GM12878 (cell line): ENCODE measurements around the gene C20orf144. TPM values are rescaled to one million over a fixed set of nuclear protein-coding genes. Genes with fewer than 3 reads are reported as not detected.

Experiments
- ATAC-seq: fragments of 200-7000 bp; cut with Tn5 transposase; 3 replicates; pipeline ENCODE4 v1.9.1; 2020; ENCODE audit warnings: mild to moderate bottlenecking, moderate library complexity
- BruUV-seq: library from RNA; stranded (reverse); fragments of 400-500 nt; replicated peaks from 2 replicates; lab custom pipeline; 2021; lab: Mats Ljungman, UMichigan
- CTCF ChIA-PET: fragments of 300-600 bp; sonication (Branson Sonifier 250); formaldehyde crosslinking; extraction: SDS; loops from one replicate; lab custom pipeline; 2021; ENCODE audit warnings: inconsistent platforms; lab: Yijun Ruan, JAX
- POLR2A ChIA-PET: fragments of 350-600 bp; formaldehyde crosslinking; extraction: SDS; loops from one replicate; lab custom pipeline; 2021; ENCODE audit warnings: inconsistent platforms; lab: Charles Lee
- RAD21 ChIA-PET: fragments of 300-600 bp; sonication (Branson Sonifier 250); formaldehyde crosslinking; loops from one replicate; lab custom pipeline; 2023; ENCODE audit warnings: antibody characterized with exemption; ENCODE audit not compliant: unreplicated experiment; lab: Charles Lee
- SMC1A ChIA-PET: fragments of 300-600 bp; sonication (Branson Sonifier 250); formaldehyde crosslinking; loops from one replicate; lab custom pipeline; 2023; ENCODE audit not compliant: unreplicated experiment, uncharacterized antibody; lab: Charles Lee
- DNase-seq: peaks from one replicate; pipeline ENCODE4 v3.0.0-alpha.2; 2011; ENCODE audit warnings: low read depth, low spot score
- FAIRE-seq: peaks from 3 replicates; lab custom pipeline; 2011; peaks lifted over from hg19 to GRCh38; lab: Jason Lieb, UNC
- H2AFZ ChIP-seq: 2 replicates; pipeline ENCODE4 v1.6.0; 2011; ENCODE audit warnings: low read depth, low read length, control low read depth; ENCODE audit not compliant: control insufficient read depth
- H3K27ac ChIP-seq: 2 replicates; pipeline ENCODE4 v1.5.1; 2011; ENCODE audit warnings: control low read depth; ENCODE audit not compliant: control insufficient read depth, insufficient read depth
- H3K27me3 ChIP-seq, 2 experiments: replicated peaks in 1 of 2; 2 replicates each; pipeline versions ENCODE4 v1.6.0 to v1.6.1; 2011; ENCODE audit warnings: low read length in 1 of 2; ENCODE audit not compliant: control insufficient read depth in 2 of 2, insufficient read depth in 2 of 2
- H3K36me3 ChIP-seq, 2 experiments: 2 replicates each; pipeline ENCODE4 v1.5.1; 2011; ENCODE audit warnings: low read length in 1 of 2; ENCODE audit not compliant: control insufficient read depth in 2 of 2, insufficient read depth in 2 of 2
- H3K4me1 ChIP-seq: 2 replicates; pipeline ENCODE4 v1.6.1; 2011; ENCODE audit warnings: mild to moderate bottlenecking, low read length, moderate library complexity, mixed read lengths; ENCODE audit not compliant: control insufficient read depth, insufficient read depth
- H3K4me2 ChIP-seq: 2 replicates; pipeline ENCODE4 v1.6.0; 2011; ENCODE audit warnings: control low read depth; ENCODE audit not compliant: control insufficient read depth, insufficient read depth
- H3K4me3 ChIP-seq: fragments of 200-600 bp; sonication (generic); 2 replicates; pipeline ENCODE4 v1.5.1; 2016
- H3K79me2 ChIP-seq: 2 replicates; pipeline ENCODE4 v1.6.0; 2011; ENCODE audit warnings: low read length; ENCODE audit not compliant: control insufficient read depth, insufficient read depth
- H3K9ac ChIP-seq: 2 replicates; pipeline ENCODE4 v1.8.0; 2011; ENCODE audit warnings: low read length, control low read depth, mixed read lengths; ENCODE audit not compliant: control insufficient read depth, insufficient read depth
- H3K9me3 ChIP-seq: replicated peaks from 3 replicates; pipeline ENCODE4 v1.5.1; 2011; ENCODE audit warnings: mild to moderate bottlenecking, low read length; ENCODE audit not compliant: control insufficient read depth, insufficient read depth
- H4K20me1 ChIP-seq: 2 replicates; pipeline ENCODE4 v1.6.0; 2011; ENCODE audit not compliant: control insufficient read depth, insufficient read depth
- CEBPB ChIP-seq, 2 experiments: fragments of 150-350 bp in 1 of 2; IDR thresholded peaks; 2 replicates each; pipeline ENCODE4 v1.6.1; 2012 to 2014; ENCODE audit warnings: low read depth in 2 of 2, low read length in 2 of 2, borderline replicate concordance in 1 of 2, inconsistent platforms in 1 of 2
- EED ChIP-seq: sonication (generic); IDR thresholded peaks from 2 replicates; pipeline ENCODE4 v1.6.1; 2016; ENCODE audit warnings: antibody characterized with exemption, low read depth
- ETV6 ChIP-seq, 2 experiments: fragments of 450-650 bp in 1 of 2; IDR thresholded peaks in 1 of 2; conservative IDR thresholded peaks in 1 of 2; 2 replicates each; pipeline ENCODE4 v1.6.1; 2014; ENCODE audit warnings: antibody characterized with exemption in 1 of 2, borderline replicate concordance in 1 of 2, low read depth in 1 of 2, mild to moderate bottlenecking in 1 of 2, moderate library complexity in 1 of 2
- FOXK2 ChIP-seq: fragments of 450-650 bp; IDR thresholded peaks from 2 replicates; pipeline ENCODE4 v1.6.1; 2017; ENCODE audit warnings: mild to moderate bottlenecking, moderate library complexity
- HDAC6 ChIP-seq: fragments of 200-600 bp; sonication (generic); IDR thresholded peaks from one replicate; pipeline ENCODE4 v1.8.0; 2017; ENCODE audit warnings: antibody characterized with exemption; ENCODE audit not compliant: unreplicated experiment
- IRF4 ChIP-seq: IDR thresholded peaks from 2 replicates; pipeline ENCODE4 v1.6.1; 2011; ENCODE audit warnings: low read depth, low read length
- PAX8 ChIP-seq: fragments of 450-650 bp; IDR thresholded peaks from 2 replicates; pipeline ENCODE4 v1.6.1; 2017; ENCODE audit warnings: mild to moderate bottlenecking, moderate library complexity
- POU2F2 ChIP-seq: IDR thresholded peaks from 3 replicates; pipeline ENCODE4 v1.6.1; 2011; ENCODE audit warnings: low read depth, mild to moderate bottlenecking, low read length, borderline replicate concordance
- RAD51 ChIP-seq: fragments of 450-650 bp; IDR thresholded peaks from 2 replicates; pipeline ENCODE4 v1.6.1; 2016; ENCODE audit warnings: moderate library complexity, mild to moderate bottlenecking, inconsistent platforms
- RCOR1 ChIP-seq: conservative IDR thresholded peaks from 2 replicates; pipeline ENCODE4 v1.6.1; 2012; ENCODE audit warnings: low read depth, low read length, improper control_type of control experiment
- SREBF2 ChIP-seq: IDR thresholded peaks from 2 replicates; pipeline ENCODE4 v1.6.1; 2012; ENCODE audit warnings: mild to moderate bottlenecking, low read length
- SUZ12 ChIP-seq: fragments of 200-600 bp; sonication (generic); IDR thresholded peaks from one replicate; pipeline ENCODE4 v1.6.1; 2018; ENCODE audit warnings: antibody characterized with exemption, mild to moderate bottlenecking; ENCODE audit not compliant: unreplicated experiment
- TCF7 ChIP-seq: IDR thresholded peaks from 2 replicates; pipeline ENCODE4 v1.6.1; 2014; ENCODE audit warnings: antibody characterized with exemption, borderline replicate concordance
- WGBS: methylation state at CpG from one replicate; pipeline ENCODE4 v1.1.6; 2016; ENCODE audit warnings: low lambda C conversion rate; ENCODE audit not compliant: insufficient replicate concordance, insufficient coverage; ENCODE audit errors: missing lambda C conversion rate; 5-methylcytosine and 5-hydroxymethylcytosine counted together
- in situ Hi-C: fragments of 300-500 bp; cut with MboI; formaldehyde crosslinking; loops from 9 replicates; pipeline ENCODE4 v1.14.3; 2018; ENCODE audit warnings: mixed read lengths
- intact Hi-C: fragments of 100-400 bp; cut with micrococcal nuclease; formaldehyde crosslinking; loops from one replicate; pipeline ENCODE4 v1.14.2; 2022; ENCODE audit not compliant: unreplicated experiment
- polyA plus RNA-seq, 11 experiments: library from polyadenylated mRNA; depleted of rRNA in 4 of 11; unstranded in 6 of 11; stranded (reverse) in 5 of 11; fragments of >200 nt; fragmentation: Nextera tagmentation in 4 of 11; fragmentation: Illumina TruSeq in 1 of 11; extraction: Ambion mirVana in 4 of 11; extraction: Trizol in 1 of 11; gene quantifications; 1 replicate in 1 of 11; 2 replicates in 10 of 11; pipeline versions ENCODE4 v1.2.1 to v1.2.3, GENCODE V29; 2011 to 2016; ENCODE audit warnings: inconsistent platforms in 2 of 11, missing spikeins in 2 of 11, low read depth in 1 of 11
- total RNA-seq, 4 experiments: library from RNA; depleted of rRNA in 3 of 4; stranded (reverse); fragments of >200 nt in 3 of 4; fragmentation: Illumina TruSeq in 1 of 4; extraction: Trizol in 1 of 4; gene quantifications; 2 replicates each; pipeline versions ENCODE4 v1.2.1 to v1.2.3, GENCODE V29; 2013 to 2021
- TF ChIP-seq, protein P1 (sequence below): fragments of 450-650 bp; IDR thresholded peaks from 2 replicates; pipeline ENCODE4 v1.6.1; 2017; ENCODE audit warnings: mild to moderate bottlenecking, low read depth, inconsistent platforms; ENCODE audit not compliant: poor library complexity, severe bottlenecking
- TF ChIP-seq, protein P2 (sequence below): fragments of 450-650 bp; IDR thresholded peaks from 2 replicates; pipeline ENCODE4 v1.6.1; 2014; ENCODE audit warnings: mild to moderate bottlenecking
- TF ChIP-seq, protein P3 (sequence below): IDR thresholded peaks from 2 replicates; pipeline ENCODE4 v1.6.1; 2012; ENCODE audit warnings: improper control_type of control experiment, low read depth, low read length; ENCODE audit not compliant: insufficient replicate concordance

Gene C20orf144
- total and polyA plus RNA-seq, 10 of the 15 experiments (the other 5 are each of a cell fraction or from before 2014, with no cell fraction given): 0.04 to 0.62 (median 0.23) TPM; not detected in 2

DNA sequence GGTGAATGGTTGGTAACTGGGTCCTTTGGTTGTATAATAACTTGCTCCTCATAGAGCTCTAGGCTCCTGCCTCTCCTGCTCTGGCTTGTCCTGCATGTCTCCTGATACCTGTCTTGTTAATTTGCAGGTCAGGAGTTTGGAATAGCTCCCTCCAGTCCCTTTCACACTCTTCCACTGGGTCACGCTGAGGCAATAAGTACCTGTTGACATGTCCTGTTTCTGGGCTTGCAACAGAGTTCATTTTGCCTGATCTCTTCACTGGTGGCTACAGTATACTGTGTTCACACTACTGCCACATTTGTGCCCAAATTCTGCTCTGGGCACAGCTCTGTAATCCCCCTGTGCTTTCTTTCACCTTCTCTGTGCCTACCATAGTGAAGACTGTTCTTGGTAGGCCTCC is 25.4 kb upstream of the C20orf144 start (continued):
- TF ChIP-seq ETV6 (conservative IDR thresholded peaks at IDR 0.05 in 1 of 2, IDR thresholded peaks at IDR 0.05 in 1 of 2; ENCODE audit: borderline replicate concordance in 1 of 2, low read depth in 1 of 2) (no peak), POU2F2 (no peak)
- TF ChIP-seq, protein P1, sequence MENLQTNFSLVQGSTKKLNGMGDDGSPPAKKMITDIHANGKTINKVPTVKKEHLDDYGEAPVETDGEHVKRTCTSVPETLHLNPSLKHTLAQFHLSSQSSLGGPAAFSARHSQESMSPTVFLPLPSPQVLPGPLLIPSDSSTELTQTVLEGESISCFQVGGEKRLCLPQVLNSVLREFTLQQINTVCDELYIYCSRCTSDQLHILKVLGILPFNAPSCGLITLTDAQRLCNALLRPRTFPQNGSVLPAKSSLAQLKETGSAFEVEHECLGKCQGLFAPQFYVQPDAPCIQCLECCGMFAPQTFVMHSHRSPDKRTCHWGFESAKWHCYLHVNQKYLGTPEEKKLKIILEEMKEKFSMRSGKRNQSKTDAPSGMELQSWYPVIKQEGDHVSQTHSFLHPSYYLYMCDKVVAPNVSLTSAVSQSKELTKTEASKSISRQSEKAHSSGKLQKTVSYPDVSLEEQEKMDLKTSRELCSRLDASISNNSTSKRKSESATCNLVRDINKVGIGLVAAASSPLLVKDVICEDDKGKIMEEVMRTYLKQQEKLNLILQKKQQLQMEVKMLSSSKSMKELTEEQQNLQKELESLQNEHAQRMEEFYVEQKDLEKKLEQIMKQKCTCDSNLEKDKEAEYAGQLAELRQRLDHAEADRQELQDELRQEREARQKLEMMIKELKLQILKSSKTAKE: no peak
- TF ChIP-seq, protein P2, sequence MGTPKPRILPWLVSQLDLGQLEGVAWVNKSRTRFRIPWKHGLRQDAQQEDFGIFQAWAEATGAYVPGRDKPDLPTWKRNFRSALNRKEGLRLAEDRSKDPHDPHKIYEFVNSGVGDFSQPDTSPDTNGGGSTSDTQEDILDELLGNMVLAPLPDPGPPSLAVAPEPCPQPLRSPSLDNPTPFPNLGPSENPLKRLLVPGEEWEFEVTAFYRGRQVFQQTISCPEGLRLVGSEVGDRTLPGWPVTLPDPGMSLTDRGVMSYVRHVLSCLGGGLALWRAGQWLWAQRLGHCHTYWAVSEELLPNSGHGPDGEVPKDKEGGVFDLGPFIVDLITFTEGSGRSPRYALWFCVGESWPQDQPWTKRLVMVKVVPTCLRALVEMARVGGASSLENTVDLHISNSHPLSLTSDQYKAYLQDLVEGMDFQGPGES: no peak

DNA sequence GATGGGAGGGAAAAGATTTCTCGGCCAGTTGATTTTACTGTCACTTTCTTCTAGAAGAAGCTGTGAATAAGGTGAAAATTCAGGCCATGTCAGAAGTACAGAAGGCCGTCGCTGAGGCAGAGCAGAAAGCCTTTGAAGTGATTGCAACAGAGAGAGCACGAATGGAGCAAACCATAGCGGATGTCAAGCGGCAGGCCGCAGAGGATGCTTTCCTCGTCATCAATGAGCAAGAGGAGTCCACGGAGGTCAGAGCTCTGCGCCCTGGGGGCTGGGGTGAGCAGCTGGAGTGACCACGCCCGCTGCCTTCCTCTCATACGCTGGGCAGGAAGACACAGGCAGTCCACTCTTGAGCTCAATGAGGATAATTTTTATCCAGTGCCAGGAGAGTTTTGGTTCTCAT is 21.8 kb upstream of the C20orf144 start:
- Histone ChIP-seq H3K27me3 (no peaks in the 10 kb centered on the region), H4K20me1 (no peaks in the 10 kb centered on the region), H3K36me3 (peaks cover 5 to 9% of the 10 kb centered on the region in 2 experiments; a peak in 3 of 4 replicates), H3K4me1 (no peaks in the 10 kb centered on the region), H3K9me3 (no peaks in the 10 kb centered on the region), H3K4me3 (no peak overlapping the region), H3K79me2 (no peaks in the 10 kb centered on the region), H3K4me2 (no peak overlapping the region), H2AFZ (no peak overlapping the region), H3K27ac (no peak overlapping the region), H3K9ac (no peak overlapping the region)
- WGBS: 94% methylated on average over 13 of the region's 13 CpGs
- ChIA-PET SMC1A (interaction anchor here (0.6 kb wide), 1 partner anchor 30 kb away, joined by 3 read pairs; no protein-coding TSS in a partner anchor), CTCF (interaction anchor here (0.7 kb wide), 1 partner anchor 120 kb away, joined by 3 read pairs; no protein-coding TSS in a partner anchor), POLR2A (no interaction called here), RAD21 (no interaction called here)
- intact Hi-C loops (no loop called here), in situ Hi-C loops (no loop called here)
- FAIRE-seq: no peak
- no peak for ATAC-seq
- BruUV-seq: no TSS peak
- DNase-seq: no peak
- no peak for TF ChIP-seq TCF7
- no peak for TF ChIP-seq IRF4
- TF ChIP-seq SUZ12: no peak
- TF ChIP-seq, protein P3, sequence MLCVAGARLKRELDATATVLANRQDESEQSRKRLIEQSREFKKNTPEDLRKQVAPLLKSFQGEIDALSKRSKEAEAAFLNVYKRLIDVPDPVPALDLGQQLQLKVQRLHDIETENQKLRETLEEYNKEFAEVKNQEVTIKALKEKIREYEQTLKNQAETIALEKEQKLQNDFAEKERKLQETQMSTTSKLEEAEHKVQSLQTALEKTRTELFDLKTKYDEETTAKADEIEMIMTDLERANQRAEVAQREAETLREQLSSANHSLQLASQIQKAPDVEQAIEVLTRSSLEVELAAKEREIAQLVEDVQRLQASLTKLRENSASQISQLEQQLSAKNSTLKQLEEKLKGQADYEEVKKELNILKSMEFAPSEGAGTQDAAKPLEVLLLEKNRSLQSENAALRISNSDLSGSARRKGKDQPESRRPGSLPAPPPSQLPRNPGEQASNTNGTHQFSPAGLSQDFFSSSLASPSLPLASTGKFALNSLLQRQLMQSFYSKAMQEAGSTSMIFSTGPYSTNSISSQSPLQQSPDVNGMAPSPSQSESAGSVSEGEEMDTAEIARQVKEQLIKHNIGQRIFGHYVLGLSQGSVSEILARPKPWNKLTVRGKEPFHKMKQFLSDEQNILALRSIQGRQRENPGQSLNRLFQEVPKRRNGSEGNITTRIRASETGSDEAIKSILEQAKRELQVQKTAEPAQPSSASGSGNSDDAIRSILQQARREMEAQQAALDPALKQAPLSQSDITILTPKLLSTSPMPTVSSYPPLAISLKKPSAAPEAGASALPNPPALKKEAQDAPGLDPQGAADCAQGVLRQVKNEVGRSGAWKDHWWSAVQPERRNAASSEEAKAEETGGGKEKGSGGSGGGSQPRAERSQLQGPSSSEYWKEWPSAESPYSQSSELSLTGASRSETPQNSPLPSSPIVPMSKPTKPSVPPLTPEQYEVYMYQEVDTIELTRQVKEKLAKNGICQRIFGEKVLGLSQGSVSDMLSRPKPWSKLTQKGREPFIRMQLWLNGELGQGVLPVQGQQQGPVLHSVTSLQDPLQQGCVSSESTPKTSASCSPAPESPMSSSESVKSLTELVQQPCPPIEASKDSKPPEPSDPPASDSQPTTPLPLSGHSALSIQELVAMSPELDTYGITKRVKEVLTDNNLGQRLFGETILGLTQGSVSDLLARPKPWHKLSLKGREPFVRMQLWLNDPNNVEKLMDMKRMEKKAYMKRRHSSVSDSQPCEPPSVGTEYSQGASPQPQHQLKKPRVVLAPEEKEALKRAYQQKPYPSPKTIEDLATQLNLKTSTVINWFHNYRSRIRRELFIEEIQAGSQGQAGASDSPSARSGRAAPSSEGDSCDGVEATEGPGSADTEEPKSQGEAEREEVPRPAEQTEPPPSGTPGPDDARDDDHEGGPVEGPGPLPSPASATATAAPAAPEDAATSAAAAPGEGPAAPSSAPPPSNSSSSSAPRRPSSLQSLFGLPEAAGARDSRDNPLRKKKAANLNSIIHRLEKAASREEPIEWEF: no peak
- no peak for TF ChIP-seq PAX8
- TF ChIP-seq HDAC6: no peak
- no peak for TF ChIP-seq FOXK2
- no peak for TF ChIP-seq RCOR1
- TF ChIP-seq CEBPB (IDR thresholded peaks at IDR 0.05; ENCODE audit: borderline replicate concordance in 1 of 2, low read depth in 2 of 2, low read length in 2 of 2): no peak
- no peak for TF ChIP-seq RAD51
- no peak for TF ChIP-seq EED
- no peak for TF ChIP-seq SREBF2
